Panc1 (cell line): Measurements from ENCODE around the gene PPARD. TPM values are rescaled to one million over a fixed set of nuclear protein-coding genes. Genes with fewer than 3 reads are reported as not detected.
A peak's percentile ranks its signal among the peaks of the same experiment; 100 is the strongest.

Experiments used
- ATAC-seq: fragments of 200-7000 bp; cut with Tn5 transposase; 2 replicates; pipeline ENCODE4 v1.9.1; 2020; ENCODE audit warnings: mild to moderate bottlenecking, moderate library complexity
- BruUV-seq: library from RNA; stranded (reverse); fragments of 400-500 nt; replicated peaks from 2 replicates; lab custom pipeline; 2021; lab: Mats Ljungman, UMichigan
- CTCF ChIA-PET: fragments of 300-600 bp; sonication (Branson Sonifier 250); formaldehyde crosslinking; loops from one replicate; lab custom pipeline; 2022; ENCODE audit warnings: antibody characterized with exemption; lab: Charles Lee
- POLR2A ChIA-PET: fragments of 300-600 bp; sonication (Branson Sonifier 250); formaldehyde crosslinking; loops from one replicate; lab custom pipeline; 2022; ENCODE audit warnings: antibody characterized with exemption; lab: Charles Lee
- DNase-seq: peaks from one replicate; pipeline ENCODE4 v3.0.0-alpha.2; 2010; ENCODE audit warnings: low read depth, low spot score
- H3K27ac ChIP-seq: 2 replicates; pipeline ENCODE4 v1.5.1; 2011; ENCODE audit warnings: mild to moderate bottlenecking, low read length, inconsistent platforms
- H3K27me3 ChIP-seq: fragments of 200-500 bp; sonication (Bioruptor generic); 2 replicates; pipeline ENCODE4 v1.6.0; 2014; ENCODE audit warnings: low read length, inconsistent platforms; ENCODE audit not compliant: control insufficient read depth, insufficient read depth
- H3K36me3 ChIP-seq: fragments of 200-500 bp; sonication (Bioruptor generic); 2 replicates; pipeline ENCODE4 v1.5.1; 2014; ENCODE audit warnings: inconsistent platforms, mild to moderate bottlenecking, low read length, moderate library complexity; ENCODE audit not compliant: control insufficient read depth, insufficient read depth
- H3K4me1 ChIP-seq: 2 replicates; pipeline ENCODE4 v1.5.1; 2011; ENCODE audit warnings: inconsistent platforms, mild to moderate bottlenecking, low read length, moderate library complexity; ENCODE audit not compliant: control insufficient read depth, insufficient read depth
- H3K4me3 ChIP-seq, 2 experiments: 2 replicates each; pipeline ENCODE4 v1.5.1; 2011 to 2012; ENCODE audit warnings: low read depth in 2 of 2, low read length in 2 of 2, mild to moderate bottlenecking in 2 of 2, inconsistent platforms in 1 of 2, moderate library complexity in 1 of 2
- H3K9me3 ChIP-seq: fragments of 200-500 bp; sonication (Bioruptor generic); 2 replicates; pipeline ENCODE4 v1.5.1; 2014; ENCODE audit warnings: low read depth, mild to moderate bottlenecking, inconsistent platforms, low read length, moderate library complexity; ENCODE audit not compliant: control insufficient read depth, insufficient read depth
- POLR2AphosphoS5 ChIP-seq: IDR thresholded peaks from 2 replicates; pipeline ENCODE4 v1.6.1; 2012; ENCODE audit warnings: mild to moderate bottlenecking, low read depth, low read length, moderate library complexity
- SIN3A ChIP-seq: IDR thresholded peaks from 2 replicates; pipeline ENCODE4 v1.6.1; 2012; ENCODE audit warnings: low read depth, mild to moderate bottlenecking, low read length, moderate library complexity, borderline replicate concordance; ENCODE audit not compliant: insufficient read depth
- TCF7L2 ChIP-seq: IDR thresholded peaks from 2 replicates; pipeline ENCODE4 v1.6.1; 2011; ENCODE audit warnings: mild to moderate bottlenecking, low read depth, low read length, inconsistent platforms
- in situ Hi-C: cut with HindIII; loops from 2 replicates; pipeline ENCODE4 v1.10.0; 2016; ENCODE audit warnings: low sequenced_read_pairs, low pct_unique_long_range_greater_than_20kb
- intact Hi-C: fragments of 100-400 bp; cut with micrococcal nuclease; formaldehyde crosslinking; loops from one replicate; pipeline ENCODE4 v1.10.0; 2022; ENCODE audit not compliant: unreplicated experiment
- total RNA-seq: library from RNA; stranded (reverse); gene quantifications from one replicate; pipeline ENCODE4 v1.2.1, GENCODE V29; 2021; ENCODE audit not compliant: unreplicated experiment
- TF ChIP-seq, protein P1 (sequence below), 2 experiments: IDR thresholded peaks; 2 replicates each; pipeline ENCODE4 v1.6.1; 2011 to 2012; ENCODE audit warnings: low read depth in 2 of 2, control low read depth in 1 of 2, low read length in 1 of 2, mild to moderate bottlenecking in 1 of 2, moderate library complexity in 1 of 2; ENCODE audit not compliant: insufficient read depth in 1 of 2
- TF ChIP-seq, protein P2 (sequence below): fragments of 450-650 bp; IDR thresholded peaks from 2 replicates; pipeline ENCODE4 v1.5.1; 2017; ENCODE audit warnings: mild to moderate bottlenecking

PPARD gene
- total RNA-seq, 1 experiment from 2014 or later: 14.4 TPM

DNA sequence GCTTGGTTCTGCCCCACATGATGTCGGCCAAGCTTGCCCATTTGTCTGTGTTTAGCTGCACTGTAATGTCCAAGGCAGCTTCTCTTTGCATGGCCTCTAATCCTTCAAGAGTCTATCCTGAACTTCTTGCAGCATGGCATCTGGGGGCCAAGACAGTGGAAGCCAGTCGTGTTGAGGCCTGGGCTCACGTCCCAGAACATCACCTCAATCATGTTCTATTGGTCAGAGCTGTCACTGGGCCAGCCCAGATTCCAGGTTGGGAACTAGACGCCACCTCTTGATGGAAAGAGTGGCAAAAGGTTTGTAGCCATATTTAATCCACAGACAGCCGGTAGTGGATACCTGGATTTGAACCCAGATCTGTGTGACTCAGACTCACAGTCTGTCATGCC lies 25.3 kb downstream of the PPARD start:
- ChIA-PET CTCF (interaction anchor here (0.6 kb wide), 1 partner anchor 112 kb away, joined by 3 read pairs; no protein-coding TSS in a partner anchor), POLR2A (no interaction called here)
- no TSS peak for BruUV-seq
- TF ChIP-seq SIN3A: no peak
- TF ChIP-seq, protein P1, sequence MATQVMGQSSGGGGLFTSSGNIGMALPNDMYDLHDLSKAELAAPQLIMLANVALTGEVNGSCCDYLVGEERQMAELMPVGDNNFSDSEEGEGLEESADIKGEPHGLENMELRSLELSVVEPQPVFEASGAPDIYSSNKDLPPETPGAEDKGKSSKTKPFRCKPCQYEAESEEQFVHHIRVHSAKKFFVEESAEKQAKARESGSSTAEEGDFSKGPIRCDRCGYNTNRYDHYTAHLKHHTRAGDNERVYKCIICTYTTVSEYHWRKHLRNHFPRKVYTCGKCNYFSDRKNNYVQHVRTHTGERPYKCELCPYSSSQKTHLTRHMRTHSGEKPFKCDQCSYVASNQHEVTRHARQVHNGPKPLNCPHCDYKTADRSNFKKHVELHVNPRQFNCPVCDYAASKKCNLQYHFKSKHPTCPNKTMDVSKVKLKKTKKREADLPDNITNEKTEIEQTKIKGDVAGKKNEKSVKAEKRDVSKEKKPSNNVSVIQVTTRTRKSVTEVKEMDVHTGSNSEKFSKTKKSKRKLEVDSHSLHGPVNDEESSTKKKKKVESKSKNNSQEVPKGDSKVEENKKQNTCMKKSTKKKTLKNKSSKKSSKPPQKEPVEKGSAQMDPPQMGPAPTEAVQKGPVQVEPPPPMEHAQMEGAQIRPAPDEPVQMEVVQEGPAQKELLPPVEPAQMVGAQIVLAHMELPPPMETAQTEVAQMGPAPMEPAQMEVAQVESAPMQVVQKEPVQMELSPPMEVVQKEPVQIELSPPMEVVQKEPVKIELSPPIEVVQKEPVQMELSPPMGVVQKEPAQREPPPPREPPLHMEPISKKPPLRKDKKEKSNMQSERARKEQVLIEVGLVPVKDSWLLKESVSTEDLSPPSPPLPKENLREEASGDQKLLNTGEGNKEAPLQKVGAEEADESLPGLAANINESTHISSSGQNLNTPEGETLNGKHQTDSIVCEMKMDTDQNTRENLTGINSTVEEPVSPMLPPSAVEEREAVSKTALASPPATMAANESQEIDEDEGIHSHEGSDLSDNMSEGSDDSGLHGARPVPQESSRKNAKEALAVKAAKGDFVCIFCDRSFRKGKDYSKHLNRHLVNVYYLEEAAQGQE (IDR thresholded peaks at IDR 0.05; ENCODE audit: insufficient read depth in 1 of 2, low read depth in 2 of 2, low read length in 1 of 2): no peak
- TF ChIP-seq TCF7L2: no peak
- TF ChIP-seq POLR2AphosphoS5: no peak
- TF ChIP-seq, protein P2, sequence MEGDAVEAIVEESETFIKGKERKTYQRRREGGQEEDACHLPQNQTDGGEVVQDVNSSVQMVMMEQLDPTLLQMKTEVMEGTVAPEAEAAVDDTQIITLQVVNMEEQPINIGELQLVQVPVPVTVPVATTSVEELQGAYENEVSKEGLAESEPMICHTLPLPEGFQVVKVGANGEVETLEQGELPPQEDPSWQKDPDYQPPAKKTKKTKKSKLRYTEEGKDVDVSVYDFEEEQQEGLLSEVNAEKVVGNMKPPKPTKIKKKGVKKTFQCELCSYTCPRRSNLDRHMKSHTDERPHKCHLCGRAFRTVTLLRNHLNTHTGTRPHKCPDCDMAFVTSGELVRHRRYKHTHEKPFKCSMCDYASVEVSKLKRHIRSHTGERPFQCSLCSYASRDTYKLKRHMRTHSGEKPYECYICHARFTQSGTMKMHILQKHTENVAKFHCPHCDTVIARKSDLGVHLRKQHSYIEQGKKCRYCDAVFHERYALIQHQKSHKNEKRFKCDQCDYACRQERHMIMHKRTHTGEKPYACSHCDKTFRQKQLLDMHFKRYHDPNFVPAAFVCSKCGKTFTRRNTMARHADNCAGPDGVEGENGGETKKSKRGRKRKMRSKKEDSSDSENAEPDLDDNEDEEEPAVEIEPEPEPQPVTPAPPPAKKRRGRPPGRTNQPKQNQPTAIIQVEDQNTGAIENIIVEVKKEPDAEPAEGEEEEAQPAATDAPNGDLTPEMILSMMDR: no peak
- Histone ChIP-seq H3K9me3 (no peaks in the 10 kb centered on the region), H3K4me1 (0 out of 2 replicates have a peak, but pooled peaks cover 8% of the 10 kb centered on the region), H3K4me3 (no peak overlapping the region), H3K27ac (no peak overlapping the region), H3K36me3 (no peaks in the 10 kb centered on the region), H3K27me3 (no peaks in the 10 kb centered on the region)
- in situ Hi-C loops: no loop called here
- intact Hi-C loops: no loop called here
- ATAC-seq: no peak
- no peak for DNase-seq

DNA sequence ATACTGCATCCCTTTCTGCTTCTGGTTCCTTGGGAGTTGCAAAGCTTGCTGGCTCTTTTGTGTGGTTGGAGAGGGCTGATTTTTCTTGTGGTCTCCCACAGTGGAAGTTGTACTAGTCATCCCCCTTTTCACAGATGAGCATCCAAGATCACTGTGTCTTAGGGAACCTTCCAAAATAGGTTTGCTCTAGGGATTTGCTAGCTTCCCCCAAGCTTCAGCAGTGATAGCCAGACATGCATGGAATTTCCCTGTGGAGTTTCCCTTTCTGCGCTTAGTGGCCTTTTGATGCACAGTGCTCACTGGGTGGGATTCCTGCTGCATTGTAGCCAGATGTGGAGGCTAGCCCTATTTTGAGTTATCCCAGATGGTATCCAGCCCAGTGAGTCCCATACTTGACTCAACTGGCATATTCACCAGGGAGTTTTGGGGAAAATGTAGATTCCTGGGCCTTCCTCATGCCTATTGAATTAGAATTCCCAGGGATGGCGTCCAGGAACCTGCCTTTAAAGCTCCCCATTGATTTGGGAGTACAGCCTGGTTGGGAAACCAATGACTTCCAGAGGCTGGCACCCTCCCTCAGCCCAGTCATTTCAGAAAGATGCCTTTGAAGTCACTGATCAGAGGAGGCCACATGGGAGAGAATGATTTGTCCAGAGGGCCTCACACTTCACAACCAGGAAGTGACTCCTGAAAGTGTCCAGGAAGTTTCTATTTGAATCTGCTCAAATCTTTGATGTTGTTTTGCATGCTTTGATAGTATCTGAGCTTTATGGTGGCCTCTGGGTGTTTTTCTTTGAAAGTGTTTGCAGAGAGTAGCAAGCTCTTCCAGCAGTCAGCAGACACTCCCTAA lies 25.9 kb downstream of the PPARD start:
- Histone ChIP-seq H3K36me3 (no peaks in the 10 kb centered on the region), H3K9me3 (no peaks in the 10 kb centered on the region), H3K4me1 (0 out of 2 replicates have a peak, but pooled peaks cover 8% of the 10 kb centered on the region), H3K4me3 (no peak overlapping the region), H3K27me3 (no peaks in the 10 kb centered on the region), H3K27ac (no peak overlapping the region; the same call in 1 of the 2 replicates)
- in situ Hi-C loops (no loop called here), intact Hi-C loops (no loop called here)
- TF ChIP-seq TCF7L2: peak; percentile 72
- TF ChIP-seq, protein P1 (IDR thresholded peaks at IDR 0.05; ENCODE audit: insufficient read depth in 1 of 2, low read depth in 2 of 2, low read length in 1 of 2): no peak
- no peak for TF ChIP-seq POLR2AphosphoS5
- DNase-seq: no peak
- CTCF ChIA-PET: interaction anchor here (0.6 kb wide), 2 partner anchors 37 to 113 kb away, joined by 3 to 7 read pairs; no protein-coding TSS in a partner anchor
- POLR2A ChIA-PET: interaction anchor here (0.5 kb wide), 1 partner anchor 25 kb away, joined by 4 read pairs; no protein-coding TSS in a partner anchor
- ATAC-seq: peak; percentile 55
- no TSS peak for BruUV-seq
